C4-2B (cell line): ENCODE results near the gene SLC43A2.

Source experiments
- H3K27ac ChIP-seq: fragments of 450-650 bp; 2 replicates; pipeline ENCODE4 v1.5.1; 2017
- ZFX ChIP-seq: fragments of 450-650 bp; IDR thresholded peaks from 2 replicates; pipeline ENCODE4 v1.6.1; 2017
- TF ChIP-seq, protein P1 (sequence below): fragments of 450-650 bp; conservative IDR thresholded peaks from 2 replicates; pipeline ENCODE4 v1.5.1; 2017; ENCODE audit warnings: mild to moderate bottlenecking

SLC43A2 gene

DNA sequence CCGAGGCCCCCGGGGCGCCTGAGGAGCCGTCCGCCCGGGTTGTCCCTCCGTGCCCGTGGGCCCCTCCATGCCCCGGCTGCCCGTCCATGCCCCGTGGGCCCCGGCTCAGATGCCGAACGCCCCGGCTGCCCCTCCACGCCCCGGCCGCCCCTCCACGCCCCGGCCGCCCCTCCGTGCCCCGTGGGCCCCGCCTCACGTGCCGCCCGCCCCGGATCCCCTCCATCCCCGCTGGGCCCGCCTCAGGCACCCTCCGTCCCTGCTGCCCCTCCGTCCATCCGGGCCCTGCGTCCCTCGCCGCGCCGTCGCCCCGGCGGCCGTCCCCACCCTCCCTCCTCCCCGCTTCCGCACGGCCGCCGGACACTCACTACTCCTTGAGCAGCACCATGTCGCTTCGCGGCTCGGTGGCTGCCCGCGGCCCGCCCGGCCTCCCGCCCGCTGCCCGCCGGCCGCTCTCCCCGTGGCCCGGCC lies 66.4 kb downstream of the SLC43A2 start:
- peak; percentile 85 for TF ChIP-seq ZFX
- TF ChIP-seq, protein P1, sequence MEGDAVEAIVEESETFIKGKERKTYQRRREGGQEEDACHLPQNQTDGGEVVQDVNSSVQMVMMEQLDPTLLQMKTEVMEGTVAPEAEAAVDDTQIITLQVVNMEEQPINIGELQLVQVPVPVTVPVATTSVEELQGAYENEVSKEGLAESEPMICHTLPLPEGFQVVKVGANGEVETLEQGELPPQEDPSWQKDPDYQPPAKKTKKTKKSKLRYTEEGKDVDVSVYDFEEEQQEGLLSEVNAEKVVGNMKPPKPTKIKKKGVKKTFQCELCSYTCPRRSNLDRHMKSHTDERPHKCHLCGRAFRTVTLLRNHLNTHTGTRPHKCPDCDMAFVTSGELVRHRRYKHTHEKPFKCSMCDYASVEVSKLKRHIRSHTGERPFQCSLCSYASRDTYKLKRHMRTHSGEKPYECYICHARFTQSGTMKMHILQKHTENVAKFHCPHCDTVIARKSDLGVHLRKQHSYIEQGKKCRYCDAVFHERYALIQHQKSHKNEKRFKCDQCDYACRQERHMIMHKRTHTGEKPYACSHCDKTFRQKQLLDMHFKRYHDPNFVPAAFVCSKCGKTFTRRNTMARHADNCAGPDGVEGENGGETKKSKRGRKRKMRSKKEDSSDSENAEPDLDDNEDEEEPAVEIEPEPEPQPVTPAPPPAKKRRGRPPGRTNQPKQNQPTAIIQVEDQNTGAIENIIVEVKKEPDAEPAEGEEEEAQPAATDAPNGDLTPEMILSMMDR, result no peak
- peak overlapping the region; percentile 85 for H3K27ac ChIP-seq

DNA sequence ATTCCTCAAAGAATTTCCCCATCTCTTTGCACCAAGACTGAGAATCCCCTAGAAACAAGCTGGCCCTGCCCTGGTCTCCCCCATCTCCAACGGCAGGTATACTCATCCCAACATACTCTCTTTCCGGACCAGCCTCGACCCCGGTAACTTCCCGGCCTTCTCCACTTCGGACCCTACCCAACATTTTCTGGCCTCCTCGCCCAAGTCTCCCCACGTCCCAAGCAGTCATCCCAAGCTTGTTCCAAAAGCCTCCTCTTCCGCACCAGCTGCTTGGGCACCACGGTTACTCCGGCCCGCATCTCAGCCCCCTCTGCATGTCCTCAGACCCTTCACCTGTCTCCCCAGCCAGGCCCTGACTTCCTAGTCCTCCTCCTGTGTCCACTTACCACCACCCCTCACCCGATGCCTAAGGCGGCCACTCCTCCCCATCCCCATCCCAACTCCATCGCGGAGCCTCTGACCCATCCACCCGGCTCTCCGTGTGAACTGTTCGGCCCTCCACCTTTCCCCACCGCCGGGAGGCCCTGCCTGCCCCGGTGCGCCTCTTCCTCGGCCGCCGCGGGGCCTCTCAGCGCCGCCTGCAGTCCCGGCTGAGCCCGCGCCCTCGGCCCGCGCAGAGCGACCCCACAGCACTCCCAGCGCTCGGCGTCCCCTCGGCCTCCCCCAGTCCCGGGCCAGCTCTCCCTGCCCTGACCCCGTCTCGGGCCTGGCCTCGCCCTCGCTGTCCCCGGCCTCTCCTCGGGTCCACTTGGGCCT lies 67.0 kb downstream of the SLC43A2 start:
- peak overlapping the region; percentile 85 for H3K27ac ChIP-seq
- TF ChIP-seq ZFX, result no peak
- TF ChIP-seq, protein P1, result no peak; the same call in 1 of the 2 replicates

GRCh38 chr17:1560858-1561355 lies 67.7 kb downstream of the SLC43A2 start:
- no peak for TF ChIP-seq ZFX
- TF ChIP-seq, protein P1, result no peak
- H3K27ac ChIP-seq, result peak overlapping the region; percentile 85

DNA sequence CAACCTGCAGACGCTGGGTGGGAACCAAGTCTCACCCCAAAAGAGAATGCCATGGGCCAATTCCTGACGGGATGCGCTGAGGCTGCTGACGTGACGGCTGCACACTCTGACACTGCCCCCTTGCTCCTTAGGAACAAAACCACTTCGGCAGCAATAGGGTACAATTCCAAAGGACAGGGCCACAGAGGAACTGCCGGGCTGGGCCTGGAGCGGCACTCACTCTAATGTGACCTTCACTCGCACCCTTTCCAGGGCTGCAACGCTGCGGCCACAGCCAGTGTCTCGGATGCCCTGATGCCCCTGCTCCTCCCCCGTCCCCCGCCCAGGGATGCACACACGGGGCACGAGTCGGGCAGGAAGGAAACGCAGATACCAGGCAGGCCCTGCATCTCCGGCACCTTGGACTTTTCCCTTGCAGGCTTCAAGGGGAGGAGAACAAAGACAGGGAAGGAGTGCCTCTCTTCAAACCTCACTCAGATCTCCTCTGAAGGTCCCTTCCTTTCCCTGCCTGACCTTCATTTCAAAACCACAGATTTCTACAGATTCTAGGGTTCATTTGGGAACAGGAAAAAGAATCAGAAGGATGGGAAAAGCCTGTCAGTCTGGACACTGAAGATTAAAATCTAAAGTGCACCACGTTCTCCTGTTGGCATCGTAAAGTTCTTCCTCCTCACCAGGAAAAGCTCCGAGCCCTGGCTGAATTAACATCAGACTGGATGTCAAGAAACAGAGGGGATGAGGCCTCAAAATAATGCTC lies 68.4 kb downstream of the SLC43A2 start:
- H3K27ac ChIP-seq, result peak overlapping the region; percentile 85
- TF ChIP-seq ZFX, result no peak
- TF ChIP-seq, protein P1, result no peak

DNA sequence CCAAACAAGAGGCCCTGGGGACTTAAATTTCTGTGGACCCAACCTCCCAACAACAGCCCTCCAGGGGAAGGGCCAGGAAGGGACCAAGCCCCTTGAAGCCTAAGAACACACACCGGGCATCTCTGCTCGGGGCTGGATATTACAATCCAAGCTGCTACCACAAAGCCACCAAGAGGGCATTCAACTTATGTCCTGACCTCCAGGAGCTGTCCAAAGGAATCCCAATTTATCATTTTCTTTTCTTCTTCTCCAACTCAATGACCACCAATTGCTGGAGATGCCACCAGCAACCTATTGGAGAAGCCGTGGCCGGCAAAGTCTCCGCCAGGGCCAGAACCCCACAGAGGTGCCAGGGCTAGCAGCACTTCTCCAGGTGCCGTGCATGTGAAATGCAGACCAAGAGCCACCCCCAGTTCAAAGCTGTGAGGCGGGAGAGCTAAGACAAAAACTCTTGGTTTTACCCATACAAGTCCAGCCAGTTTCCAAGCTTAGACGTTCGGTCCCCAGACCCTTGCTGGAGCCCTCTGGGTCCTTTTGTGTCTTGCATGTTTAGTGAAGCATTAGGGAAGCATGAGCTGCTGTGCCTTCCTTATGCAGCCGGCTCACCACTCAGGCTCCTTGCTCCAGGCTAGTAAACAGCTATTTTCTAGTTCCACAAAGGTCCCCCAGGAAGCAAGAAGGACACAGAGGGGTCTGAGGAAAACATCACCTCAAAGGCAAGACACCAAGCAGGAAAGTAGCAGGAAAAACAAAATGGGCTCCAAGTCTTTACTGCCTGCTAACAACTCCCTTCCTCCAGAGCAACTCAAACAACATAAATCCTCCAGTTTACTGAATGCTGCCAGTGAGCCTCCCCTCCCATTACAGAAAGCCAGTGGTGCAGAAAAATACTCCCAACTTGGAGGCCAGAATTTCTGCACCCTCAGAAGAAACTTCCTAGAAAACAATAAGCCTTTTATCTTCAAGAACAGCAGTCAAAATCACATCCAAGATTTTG lies 69.3 kb downstream of the SLC43A2 start:
- TF ChIP-seq ZFX, result no peak
- TF ChIP-seq, protein P1, result no peak

GRCh38 chr17:1558401-1558800 lies 70.2 kb downstream of the SLC43A2 start:
- H3K27ac ChIP-seq, result no peak overlapping the region
- TF ChIP-seq, protein P1, result no peak
- TF ChIP-seq ZFX, result no peak

More for the DNA sequence above, 69.3 kb downstream of the SLC43A2 start:
- H3K27ac ChIP-seq, result peak overlapping the region; percentile 85
